ENCODE results near the gene CA10.

Gene CA10

DNA sequence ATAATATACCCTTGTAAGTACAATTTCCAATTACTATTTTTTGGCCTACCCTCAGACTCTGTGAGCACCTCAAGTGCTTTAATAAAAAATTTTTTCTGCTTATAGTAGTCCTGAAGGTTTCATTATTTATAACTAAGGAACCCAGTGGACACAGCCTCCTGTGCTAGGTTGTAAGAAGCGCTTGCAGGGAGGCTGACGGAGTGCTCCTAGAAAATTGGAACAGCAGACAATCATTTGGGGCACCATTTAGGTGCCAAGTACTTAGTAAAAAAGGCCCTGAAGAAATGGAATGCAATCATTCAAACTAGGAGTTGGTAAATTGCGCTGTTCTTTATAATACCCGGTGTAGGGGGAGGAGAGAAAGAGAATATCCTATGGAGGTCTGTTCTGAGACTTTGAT is 19.8 kb downstream of the CA10 start:
- H3K36me3 ChIP-seq (ENCODE audit: control insufficient read depth, insufficient read depth, low read length) = no peaks in the 10 kb centered on the region

DNA sequence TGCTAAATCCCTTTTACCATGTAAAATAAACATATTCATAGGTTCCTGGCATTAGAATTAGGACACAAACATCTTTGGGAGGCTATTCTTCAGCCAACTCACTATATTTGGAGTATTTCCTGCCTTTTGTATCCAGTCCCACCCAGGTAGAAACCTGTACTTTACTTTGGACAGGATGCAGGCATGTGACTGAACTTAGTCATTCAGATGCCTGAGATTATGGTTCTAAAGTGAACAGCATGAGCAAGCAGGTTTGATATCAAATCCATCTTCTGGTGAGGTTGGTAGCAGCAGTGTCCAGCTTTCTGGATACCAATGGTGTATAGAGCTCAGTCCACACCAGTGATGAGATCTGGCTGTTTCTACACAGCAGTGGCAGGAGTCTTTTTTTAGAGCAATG is 20.2 kb downstream of the CA10 start:
- H2AFZ ChIP-seq = no peak overlapping the region
- no peak overlapping the region for H3K9ac ChIP-seq
- no peaks in the 10 kb centered on the region for H3K79me2 ChIP-seq
- H3K4me3 ChIP-seq (ENCODE audit: low read depth, low read length) = no peak overlapping the region
- no peaks in the 10 kb centered on the region for H3K27me3 ChIP-seq (ENCODE audit: control insufficient read depth, insufficient read depth, low read length)
- TF ChIP-seq, protein P1, sequence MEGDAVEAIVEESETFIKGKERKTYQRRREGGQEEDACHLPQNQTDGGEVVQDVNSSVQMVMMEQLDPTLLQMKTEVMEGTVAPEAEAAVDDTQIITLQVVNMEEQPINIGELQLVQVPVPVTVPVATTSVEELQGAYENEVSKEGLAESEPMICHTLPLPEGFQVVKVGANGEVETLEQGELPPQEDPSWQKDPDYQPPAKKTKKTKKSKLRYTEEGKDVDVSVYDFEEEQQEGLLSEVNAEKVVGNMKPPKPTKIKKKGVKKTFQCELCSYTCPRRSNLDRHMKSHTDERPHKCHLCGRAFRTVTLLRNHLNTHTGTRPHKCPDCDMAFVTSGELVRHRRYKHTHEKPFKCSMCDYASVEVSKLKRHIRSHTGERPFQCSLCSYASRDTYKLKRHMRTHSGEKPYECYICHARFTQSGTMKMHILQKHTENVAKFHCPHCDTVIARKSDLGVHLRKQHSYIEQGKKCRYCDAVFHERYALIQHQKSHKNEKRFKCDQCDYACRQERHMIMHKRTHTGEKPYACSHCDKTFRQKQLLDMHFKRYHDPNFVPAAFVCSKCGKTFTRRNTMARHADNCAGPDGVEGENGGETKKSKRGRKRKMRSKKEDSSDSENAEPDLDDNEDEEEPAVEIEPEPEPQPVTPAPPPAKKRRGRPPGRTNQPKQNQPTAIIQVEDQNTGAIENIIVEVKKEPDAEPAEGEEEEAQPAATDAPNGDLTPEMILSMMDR (IDR thresholded peaks at IDR 0.05) = no peak
- H3K4me2 ChIP-seq (ENCODE audit: low read length) = no peak overlapping the region
- H3K36me3 ChIP-seq (ENCODE audit: control insufficient read depth, insufficient read depth, low read length) = no peaks in the 10 kb centered on the region
- no peaks in the 10 kb centered on the region for H3K4me1 ChIP-seq
- H3K9me3 ChIP-seq (ENCODE audit: control insufficient read depth, low read length) = no peaks in the 10 kb centered on the region
- H3K27ac ChIP-seq = no peak overlapping the region

More for the DNA sequence above, 19.8 kb downstream of the CA10 start:
- Histone ChIP-seq H2AFZ (no peak overlapping the region), H3K9me3 (ENCODE audit: control insufficient read depth, low read length) (no peaks in the 10 kb centered on the region), H3K27me3 (ENCODE audit: control insufficient read depth, insufficient read depth, low read length) (no peaks in the 10 kb centered on the region), H3K4me1 (no peaks in the 10 kb centered on the region), H3K4me3 (ENCODE audit: low read depth, low read length) (no peak overlapping the region), H3K9ac (no peak overlapping the region), H3K4me2 (ENCODE audit: low read length) (no peak overlapping the region), H3K79me2 (no peaks in the 10 kb centered on the region), H3K27ac (no peak overlapping the region)
- TF ChIP-seq, protein P1 (IDR thresholded peaks at IDR 0.05) = no peak

DNA sequence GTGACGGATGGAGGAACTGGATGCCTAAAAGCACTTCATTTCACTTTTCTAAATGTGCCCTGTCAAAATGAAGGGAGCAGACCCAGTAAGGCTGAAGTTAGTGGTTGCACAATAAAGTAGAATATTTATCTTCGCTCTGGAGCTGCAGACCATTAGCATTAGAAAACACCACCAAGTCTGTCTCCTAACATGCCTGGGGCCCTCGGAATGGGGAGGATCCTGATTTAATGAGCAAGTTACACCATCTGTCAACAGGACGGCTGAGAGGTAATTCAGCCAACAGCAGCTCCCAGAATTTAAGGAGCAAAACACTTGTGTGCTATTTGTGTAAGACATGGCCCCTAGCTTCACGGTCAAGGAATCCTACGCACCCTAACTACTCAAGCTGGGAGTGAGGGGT is 22.3 kb downstream of the CA10 start:
- TF ChIP-seq, protein P1 (IDR thresholded peaks at IDR 0.05) = no peak
- no peak overlapping the region for H3K4me2 ChIP-seq (ENCODE audit: low read length)
- H3K9ac ChIP-seq = no peak overlapping the region
- H3K4me1 ChIP-seq = no peaks in the 10 kb centered on the region
- H3K27me3 ChIP-seq (ENCODE audit: control insufficient read depth, insufficient read depth, low read length) = no peaks in the 10 kb centered on the region
- no peak overlapping the region for H3K27ac ChIP-seq
- H3K9me3 ChIP-seq (ENCODE audit: control insufficient read depth, low read length) = no peaks in the 10 kb centered on the region
- H3K79me2 ChIP-seq = no peaks in the 10 kb centered on the region
- H2AFZ ChIP-seq = no peak overlapping the region
- no peaks in the 10 kb centered on the region for H3K36me3 ChIP-seq (ENCODE audit: control insufficient read depth, insufficient read depth, low read length)
- H3K4me3 ChIP-seq (ENCODE audit: low read depth, low read length) = no peak overlapping the region

DNA sequence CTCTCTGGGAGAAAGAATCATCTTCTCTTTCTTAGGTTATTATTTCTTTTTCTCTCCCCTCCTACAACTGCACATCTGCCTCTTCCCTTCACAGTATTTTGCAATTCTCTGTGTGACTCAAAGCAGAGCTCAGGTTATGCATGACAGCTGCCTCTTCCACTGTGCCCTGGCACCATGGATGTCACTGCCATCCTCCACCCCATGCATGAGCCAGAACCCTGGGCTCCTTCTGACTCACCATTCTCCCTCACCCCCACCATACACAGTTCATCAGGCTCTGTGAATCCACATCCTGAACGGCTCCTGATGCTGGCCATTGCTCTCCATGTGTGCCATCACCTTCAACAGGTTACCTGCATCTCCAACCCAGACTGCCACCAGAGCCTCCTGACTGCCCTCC is 23.9 kb downstream of the CA10 start:
- no peaks in the 10 kb centered on the region for H3K36me3 ChIP-seq (ENCODE audit: control insufficient read depth, insufficient read depth, low read length)
- H2AFZ ChIP-seq = no peak overlapping the region
- no peak overlapping the region for H3K4me3 ChIP-seq (ENCODE audit: low read depth, low read length)
- H3K79me2 ChIP-seq = no peaks in the 10 kb centered on the region
- TF ChIP-seq, protein P1 (IDR thresholded peaks at IDR 0.05) = no peak
- H3K27ac ChIP-seq = no peak overlapping the region
- no peak overlapping the region for H3K4me2 ChIP-seq (ENCODE audit: low read length)
- H3K9me3 ChIP-seq (ENCODE audit: control insufficient read depth, low read length) = no peaks in the 10 kb centered on the region
- no peaks in the 10 kb centered on the region for H3K4me1 ChIP-seq
- no peak overlapping the region for H3K9ac ChIP-seq
- H3K27me3 ChIP-seq (ENCODE audit: control insufficient read depth, insufficient read depth, low read length) = no peaks in the 10 kb centered on the region

DNA sequence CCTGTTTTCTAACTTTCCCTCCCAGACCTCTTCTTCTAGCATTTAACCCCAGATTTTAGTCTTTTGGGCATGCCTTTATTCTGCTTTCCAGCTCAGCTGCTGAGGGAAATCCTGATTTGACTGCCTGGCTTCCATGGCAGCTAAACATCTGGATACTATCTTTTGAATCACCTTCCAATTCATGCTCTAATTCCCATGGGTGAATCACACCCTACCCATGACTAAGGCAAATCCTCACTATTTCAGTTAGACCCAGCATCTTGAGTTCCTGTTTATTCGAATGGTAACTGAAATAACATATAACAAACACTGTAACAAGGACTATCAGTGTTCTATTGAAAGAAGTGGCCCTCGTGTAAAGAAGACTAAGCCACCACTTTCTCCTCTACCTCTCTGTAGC is 29.8 kb downstream of the CA10 start:
- Histone ChIP-seq H3K9ac (no peak overlapping the region), H3K27ac (no peak overlapping the region), H2AFZ (no peak overlapping the region), H3K27me3 (ENCODE audit: control insufficient read depth, insufficient read depth, low read length) (no peaks in the 10 kb centered on the region), H3K9me3 (ENCODE audit: control insufficient read depth, low read length) (no peaks in the 10 kb centered on the region), H3K4me2 (ENCODE audit: low read length) (no peak overlapping the region), H3K79me2 (no peaks in the 10 kb centered on the region), H3K4me1 (peaks cover 4% of the 10 kb centered on the region), H3K36me3 (ENCODE audit: control insufficient read depth, insufficient read depth, low read length) (no peaks in the 10 kb centered on the region), H3K4me3 (ENCODE audit: low read depth, low read length) (no peak overlapping the region)
- TF ChIP-seq, protein P1 (IDR thresholded peaks at IDR 0.05) = no peak

Measured in parathyroid adenoma (tissue), 2 donors.